Stimulated activated CD4-positive, alpha-beta T cell treated with anti-CD3 and anti-CD28 coated beads, Interleukin-1b, Interleukin-23, amount 100 ng/mL, for 1 hour (primary cell): ENCODE results near the gene ANLN.
"Not testable (repeated sequence)": the region's sequence is repeated elsewhere in the genome, so short reads cannot be mapped to it uniquely, and the experiment has no call there.

Experiments used
- DNase-seq, 2 donors: peaks; one replicate each; pipeline ENCODE4 v3.0.0-alpha.2; 2020; ENCODE audit warnings: low read depth in 2 of 2

ANLN gene

DNA sequence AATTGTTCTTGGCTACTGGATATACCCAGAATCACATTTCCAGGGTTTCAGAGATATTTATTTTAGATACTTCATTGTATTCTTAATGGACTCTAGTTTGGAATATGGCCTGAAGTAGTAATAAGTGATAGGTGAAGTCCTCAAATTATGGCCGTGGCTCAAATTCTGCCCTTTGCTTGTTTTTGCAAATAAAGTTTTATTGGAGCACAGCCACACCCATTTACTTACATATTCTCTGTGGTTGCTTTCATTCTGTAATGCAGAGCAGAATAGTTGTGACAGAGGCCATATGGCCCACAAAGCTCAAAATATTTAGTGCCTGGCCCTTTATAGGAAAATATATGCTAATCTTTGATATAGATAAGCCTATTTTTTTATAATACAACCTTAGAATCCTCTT is 19.5 kb downstream of the ANLN start:
- no peak for DNase-seq

DNA sequence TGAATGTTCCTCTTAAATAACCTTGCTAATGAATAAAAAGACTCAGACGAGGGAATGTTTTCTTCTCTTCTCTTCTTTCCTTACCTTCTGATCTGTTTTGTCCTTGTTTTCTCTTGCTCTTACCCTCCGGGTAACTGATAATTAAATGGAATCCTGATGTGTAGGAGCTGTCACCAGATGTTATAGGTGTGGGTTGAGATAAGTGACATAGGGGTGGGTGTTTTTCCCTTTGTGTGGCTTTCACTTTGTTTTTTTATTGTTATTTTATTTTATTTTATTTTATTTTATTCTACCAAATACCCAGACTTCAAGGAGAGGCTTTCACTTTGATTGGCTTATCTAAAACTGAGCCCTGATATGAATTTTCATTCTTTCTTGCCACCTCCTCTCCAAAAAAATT is 25.5 kb downstream of the ANLN start:
- DNase-seq: no peak

DNA sequence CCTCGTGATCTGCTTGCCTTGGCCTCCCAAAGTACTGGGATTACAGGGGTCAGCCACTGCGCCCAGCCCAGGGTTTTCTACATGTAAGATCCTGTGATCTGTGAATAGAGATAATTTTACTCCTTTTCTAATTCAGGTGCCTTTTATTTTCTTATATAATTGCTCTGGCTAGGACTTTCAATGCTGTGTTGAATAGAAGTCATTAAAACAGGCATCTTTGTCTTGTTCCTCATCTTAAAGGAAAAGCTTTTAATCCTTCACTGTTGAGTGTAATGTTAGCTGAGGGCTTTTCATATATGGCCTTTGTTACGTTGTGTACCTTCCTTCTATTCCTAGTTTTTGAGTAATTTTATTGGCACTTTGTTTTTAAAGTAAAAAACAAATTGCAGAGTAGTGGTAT is 26.6 kb downstream of the ANLN start:
- no peak for DNase-seq

DNA sequence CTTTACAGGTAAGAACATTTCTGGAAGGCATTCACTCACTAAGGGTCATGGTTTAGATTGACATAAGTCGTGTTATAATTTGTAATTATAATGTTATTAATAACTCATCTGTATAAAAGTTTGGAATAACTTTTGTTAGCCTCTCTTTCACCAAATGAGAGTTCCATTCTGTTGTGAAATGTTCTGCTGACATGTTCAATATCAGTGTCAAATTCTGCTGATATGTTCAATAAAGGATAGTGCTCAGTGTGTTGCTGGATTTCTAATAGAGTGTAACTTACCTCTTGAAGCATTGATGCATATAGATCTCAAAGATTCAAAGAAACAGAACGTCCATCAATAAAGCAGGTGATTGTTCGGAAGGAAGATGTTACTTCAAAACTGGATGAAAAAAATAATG is 30.6 kb downstream of the ANLN start:
- no peak for DNase-seq

DNA sequence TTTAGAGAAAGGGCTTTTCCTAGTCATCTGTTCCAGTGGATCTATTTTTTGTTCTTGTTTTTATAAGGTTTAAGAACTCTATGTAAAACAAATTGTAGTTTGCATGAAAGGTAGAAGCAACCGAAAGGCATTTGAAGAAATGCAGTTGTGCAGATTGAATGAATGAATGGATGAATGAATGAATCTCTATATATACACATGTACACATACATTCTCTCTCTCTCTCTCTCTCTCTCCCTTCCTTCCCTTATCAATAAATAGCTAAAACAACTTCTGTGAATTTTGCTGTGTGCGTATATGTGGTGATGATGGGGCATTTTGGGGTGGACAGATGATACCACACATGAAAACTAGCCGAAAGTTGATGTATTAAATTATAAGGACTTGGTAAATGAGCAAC is 32.4 kb downstream of the ANLN start:
- no peak for DNase-seq

DNA sequence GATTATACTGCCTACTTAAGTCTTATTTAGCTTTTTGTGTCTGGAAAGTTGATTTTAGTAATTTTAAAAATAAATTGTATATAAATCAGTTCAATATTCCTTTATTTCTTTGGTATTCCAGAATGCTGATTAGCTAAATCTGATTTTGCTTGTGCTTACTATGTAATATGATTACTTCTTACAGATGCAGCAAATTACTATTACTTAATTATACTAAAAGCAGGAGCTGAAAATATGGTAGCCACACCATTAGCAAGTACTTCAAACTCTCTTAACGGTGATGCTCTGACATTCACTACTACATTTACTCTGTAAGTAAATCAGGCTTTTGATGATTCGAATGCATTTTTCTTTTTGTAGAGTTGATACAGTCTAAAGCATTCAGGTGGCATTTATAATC is 34.0 kb downstream of the ANLN start:
- no peak for DNase-seq

DNA sequence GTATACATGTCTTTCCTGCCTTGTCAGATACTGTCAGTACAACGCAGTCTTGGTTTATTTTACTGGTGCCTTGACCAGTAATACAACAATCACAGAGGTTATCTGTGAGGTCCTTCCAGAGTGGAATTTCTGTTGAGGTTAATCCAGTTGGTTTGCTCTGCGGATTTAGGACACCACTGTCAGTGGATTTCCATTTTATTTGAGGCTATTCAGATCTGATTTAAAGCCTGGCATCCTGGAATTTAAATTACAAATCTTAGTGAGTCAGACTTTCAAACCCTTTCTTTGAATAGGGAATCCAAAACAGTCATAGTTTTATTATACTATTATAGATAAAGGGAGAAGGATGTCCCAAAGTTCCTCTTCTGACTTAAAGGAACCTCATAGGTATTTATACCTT is 40.5 kb downstream of the ANLN start:
- DNase-seq: no peak

DNA sequence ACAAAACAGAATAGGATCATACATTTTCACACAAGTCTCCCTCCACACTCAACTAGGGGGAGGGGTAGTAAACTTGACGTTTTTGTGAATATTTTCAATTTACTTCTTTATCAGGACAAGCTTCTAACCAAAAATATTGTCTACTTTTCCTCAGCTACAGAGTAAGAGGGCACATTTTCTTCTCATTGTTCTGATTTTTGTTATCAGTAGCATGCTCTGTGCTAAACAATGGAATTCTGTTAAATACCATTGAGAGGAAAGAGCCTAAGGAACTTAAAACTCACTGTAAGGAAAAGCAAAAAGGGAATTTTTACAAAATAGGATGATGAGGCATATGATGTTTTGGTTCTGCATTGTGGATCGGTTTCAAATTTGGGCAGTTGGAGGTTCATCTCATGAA is 41.2 kb downstream of the ANLN start:
- DNase-seq: no peak

DNA sequence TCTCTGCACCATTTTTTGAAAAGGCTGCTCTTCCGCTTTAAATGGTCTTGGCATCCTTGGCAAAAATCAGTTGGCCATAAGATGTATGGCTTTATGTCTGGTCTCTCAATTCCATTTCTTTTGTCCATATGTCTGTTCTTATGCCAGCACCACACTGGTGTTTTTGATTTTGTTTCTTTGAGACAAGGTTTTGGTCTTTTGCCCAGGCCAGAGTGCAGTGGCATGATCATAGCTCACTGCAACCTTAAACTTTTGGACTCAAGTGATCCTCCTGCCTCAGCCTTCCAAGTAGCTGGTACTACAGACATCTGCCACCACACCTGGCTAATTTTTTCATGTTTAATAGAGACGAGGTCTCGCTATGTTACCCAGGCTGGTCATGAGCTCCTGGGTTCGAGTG is 48.5 kb downstream of the ANLN start:
- no peak for DNase-seq

DNA sequence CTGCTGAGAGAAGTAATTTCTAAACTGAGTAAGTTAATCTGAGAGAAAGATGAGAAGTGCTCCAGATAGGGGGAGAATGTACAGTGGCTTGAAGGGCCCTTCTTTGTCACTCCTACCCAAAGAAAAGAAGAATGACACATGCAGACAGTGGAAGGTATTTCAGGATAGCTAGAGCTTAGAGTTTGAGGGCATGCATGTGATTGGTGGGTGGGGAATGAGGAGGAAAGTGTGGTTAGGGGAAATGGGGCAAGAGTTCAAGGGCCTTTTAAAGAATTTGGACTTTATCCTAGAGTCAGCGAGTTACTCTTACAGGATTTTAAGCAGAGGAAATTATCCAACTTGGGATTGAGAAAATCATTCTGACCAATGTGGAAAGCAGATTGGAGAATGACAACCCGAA is 50.0 kb downstream of the ANLN start:
- no peak for DNase-seq

DNA sequence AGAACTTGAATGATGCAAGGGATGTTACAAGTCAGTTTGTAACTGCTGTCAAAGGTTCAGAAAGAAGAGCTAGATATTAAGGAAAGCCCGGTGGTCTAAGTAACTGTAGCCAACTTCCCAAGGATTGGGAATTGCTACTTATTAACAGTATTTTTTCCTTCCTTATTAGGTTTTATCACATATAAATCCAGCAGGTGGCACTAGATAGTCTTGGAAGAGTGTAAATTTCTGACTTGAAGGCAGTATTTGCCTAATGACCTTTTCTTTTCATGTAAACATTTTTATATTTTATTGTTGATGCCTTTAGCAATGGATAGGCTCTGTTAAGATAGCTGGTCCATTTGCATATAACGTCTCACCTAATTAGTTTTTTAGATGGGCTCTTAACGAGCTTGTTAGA is 51.2 kb downstream of the ANLN start:
- DNase-seq: no peak

DNA sequence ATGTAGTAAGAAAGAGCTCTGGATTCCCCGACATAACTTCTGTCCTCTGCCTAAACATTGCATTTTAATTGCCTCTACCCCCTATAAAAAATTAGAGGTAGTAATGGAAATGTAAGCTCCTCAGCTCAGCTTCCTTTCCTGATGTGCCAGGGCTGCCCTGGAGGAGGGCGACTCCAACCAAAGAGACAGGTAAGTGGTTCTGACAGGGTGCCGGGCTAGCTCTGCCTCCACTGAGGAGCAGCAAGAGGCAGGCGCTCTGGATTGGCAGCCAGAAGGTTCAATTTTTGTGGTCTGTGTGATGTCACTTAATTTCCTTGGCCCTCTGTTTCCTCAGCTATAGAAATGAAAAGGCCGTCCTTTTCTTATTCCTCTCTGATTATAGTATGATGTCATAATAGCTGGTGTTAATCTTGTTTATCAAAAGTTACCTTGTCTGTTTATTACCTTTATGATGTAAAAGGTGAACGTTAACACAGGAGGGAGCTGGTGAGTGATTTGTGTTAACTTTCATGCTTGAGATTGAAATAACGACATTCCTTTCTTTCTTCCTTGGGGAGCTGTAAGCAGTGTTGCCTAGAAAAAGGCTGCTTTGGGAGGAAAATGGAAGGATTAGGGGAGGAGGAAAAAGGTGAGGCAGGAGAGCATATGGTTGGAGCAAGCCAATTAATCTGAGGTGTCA is 51.8 kb downstream of the ANLN start:
- no peak for DNase-seq

DNA sequence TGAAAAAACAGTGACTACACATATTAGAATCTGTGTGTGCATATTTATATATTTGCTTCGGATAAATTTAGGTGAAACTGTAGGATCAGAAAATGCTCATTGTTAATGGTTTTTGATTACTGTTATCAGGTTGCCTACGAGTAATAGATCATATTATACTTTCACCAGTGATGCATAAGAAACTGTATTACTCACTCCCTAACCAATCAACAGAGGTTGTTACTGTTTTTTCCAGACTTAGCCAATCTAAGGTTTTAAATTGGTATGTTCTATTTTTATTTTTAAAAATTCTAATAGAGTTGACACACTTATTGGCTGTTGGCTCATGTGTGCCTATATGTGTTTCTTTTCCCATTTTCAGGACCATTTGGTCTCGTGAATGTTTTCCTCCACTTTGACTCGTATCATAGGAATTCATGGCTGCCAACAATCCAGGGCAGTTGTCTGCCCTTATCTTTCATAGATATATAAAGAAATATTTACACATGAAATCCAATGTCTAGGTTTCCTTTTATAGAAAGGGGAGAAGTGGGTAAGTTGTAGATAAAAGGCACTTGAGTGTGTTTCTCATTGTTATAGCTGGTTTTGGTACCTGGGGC is 59.2 kb downstream of the ANLN start:
- no peak for DNase-seq

DNA sequence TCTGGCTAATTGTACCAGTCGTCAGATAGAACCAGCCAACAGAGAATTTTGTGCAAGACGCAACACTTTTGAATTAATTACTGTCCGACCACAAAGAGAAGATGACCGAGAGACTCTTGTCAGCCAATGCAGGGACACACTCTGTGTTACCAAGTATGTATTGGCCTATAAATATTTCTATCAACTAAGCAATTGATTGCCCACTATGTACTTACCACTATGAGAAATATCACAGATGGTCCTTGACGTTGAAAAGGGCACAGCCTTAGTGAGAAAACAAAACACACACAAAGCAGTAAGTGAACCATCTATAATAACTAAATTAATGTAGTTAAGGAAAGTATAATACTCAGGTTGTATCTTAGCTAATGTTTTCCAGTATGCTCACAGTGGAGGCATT is 60.0 kb downstream of the ANLN start:
- no peak for DNase-seq

DNA sequence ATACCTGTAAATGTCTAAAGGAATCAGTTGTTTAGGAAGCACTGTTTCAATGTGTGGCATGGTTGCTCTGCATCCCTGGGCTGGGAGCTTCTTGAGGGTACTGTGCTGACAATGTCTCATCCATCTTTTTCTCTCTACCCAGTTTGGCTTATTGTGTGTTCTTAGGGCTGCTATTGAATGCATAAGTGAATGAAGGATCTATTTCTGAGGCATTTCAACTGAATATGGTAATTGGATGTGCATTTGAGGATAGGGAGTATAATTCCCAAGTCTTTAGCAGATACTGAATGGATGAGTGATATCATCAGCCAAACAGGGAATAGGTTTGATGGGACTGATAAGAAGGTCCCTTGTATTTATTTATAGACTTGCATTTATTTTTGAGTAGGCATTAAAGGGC is 64.1 kb downstream of the ANLN start:
- no peak for DNase-seq

DNA sequence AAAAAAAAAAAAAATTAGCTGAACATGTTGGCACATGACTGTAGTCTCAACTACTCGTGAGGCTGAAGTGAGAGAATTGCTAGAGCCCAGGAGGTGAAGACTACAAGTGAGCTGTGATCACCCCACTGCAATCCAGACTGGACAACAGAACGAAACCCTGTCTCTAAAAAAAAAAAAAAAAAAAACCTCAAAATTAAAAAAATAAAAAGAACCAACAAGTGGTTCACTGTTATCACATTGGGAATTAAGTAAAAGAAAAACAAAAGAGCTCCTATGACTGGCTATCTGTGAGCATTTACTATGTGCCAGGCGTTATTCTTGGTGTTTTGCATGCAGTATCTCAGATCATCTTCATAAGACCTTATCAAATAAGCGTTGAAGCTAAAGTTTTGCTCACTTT is 66.0 kb downstream of the ANLN start:
- no peak for DNase-seq

DNA sequence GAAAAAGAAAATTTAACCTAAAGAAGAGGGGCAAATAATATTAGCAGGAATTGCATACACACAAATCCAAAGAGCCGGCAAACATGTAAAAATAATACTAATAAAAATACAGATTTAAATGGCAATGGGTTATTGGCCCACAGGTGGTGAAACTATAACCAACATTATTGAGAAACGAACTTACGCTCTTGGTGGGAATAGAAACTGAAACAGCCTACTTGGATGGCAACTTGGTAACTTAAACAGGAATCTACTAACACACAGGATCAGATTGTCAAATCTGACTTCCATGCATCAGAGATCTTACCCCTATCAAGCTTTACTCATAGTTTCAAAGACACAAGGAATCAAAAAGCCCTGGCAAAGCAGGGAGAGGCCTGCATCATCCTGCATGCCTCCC is 66.5 kb downstream of the ANLN start:
- no peak for DNase-seq

DNA sequence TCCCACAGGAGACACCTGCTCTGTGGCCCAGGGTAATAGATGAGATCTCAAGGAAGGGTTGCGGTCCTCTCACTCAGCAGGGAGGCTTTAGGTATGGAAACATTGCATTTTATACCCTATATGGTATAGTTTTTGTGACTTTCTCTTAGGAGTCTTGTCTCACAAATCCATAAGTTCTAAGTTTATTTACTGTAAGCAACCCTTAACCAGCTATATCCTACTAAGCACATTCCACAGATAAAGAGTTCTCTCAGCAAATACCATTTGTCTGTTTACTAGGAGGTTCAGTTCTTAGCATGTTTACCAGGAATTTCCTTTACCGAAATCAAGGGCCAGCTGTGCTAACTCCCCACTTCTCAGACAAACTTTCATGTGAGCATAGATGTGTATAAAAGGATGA is 66.9 kb downstream of the ANLN start:
- no peak for DNase-seq

DNA sequence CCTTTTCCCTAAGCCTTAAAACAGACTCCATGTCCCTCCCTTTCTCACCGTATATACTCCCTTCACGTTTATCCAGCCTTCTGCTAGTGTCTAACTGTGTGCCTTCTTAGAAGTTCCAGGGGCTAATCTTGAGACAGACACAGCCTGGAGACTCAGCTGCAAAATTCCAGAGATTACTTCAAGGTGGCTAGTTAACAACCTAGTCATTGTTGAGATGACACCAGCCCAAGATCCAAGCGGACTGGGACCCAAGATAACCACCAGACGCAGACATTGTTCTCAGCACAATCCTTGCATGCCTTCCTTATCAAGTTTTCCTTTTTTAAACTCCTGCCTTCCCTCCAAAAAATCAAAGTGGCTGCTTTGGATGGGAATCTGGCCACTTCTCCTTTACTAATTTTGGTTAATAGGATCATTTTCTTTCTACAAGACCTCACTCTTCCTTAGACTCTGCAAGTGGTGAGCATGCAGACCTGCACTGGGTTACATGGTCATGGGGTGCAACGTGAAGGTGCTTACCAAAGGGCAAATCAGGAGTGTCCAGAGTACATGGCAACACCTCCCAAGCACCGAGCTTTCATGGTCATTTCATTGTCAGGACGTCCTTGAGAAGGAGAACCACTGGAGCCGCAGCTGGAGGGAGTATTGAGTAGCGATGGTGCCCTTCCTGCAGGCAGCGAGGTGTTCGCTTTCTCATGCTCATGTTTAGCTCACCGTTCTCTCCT is 69.7 kb downstream of the ANLN start:
- DNase-seq: no peak

DNA sequence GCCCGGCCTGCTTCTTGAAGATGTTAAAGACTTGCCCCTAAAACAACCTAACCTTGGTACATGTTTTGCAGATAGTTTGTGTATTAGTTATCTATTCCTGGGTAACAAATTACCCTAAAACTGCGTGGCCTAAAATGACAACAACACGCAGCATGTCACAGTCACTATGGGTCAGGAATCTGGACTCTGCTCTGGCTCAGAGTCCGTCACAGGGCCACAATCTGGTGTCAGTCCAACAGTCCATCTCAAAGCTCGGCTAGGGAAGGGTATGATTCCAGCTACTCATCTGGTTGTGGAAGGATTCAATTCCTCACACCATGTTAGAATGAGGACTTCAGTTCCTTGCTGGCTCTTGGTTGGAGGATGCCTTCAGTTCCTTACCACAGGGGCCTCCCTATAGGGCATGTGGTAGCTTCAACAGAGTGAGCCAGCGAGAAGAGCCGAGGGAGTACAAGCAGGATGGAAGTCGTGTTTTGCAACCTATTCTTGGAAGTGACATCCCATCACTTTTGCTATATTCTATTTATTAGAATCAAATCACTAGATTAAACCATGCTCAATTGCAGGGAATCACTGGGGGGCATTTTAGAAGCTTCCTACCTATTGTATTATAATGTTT is 71.3 kb downstream of the ANLN start:
- DNase-seq: no peak

DNA sequence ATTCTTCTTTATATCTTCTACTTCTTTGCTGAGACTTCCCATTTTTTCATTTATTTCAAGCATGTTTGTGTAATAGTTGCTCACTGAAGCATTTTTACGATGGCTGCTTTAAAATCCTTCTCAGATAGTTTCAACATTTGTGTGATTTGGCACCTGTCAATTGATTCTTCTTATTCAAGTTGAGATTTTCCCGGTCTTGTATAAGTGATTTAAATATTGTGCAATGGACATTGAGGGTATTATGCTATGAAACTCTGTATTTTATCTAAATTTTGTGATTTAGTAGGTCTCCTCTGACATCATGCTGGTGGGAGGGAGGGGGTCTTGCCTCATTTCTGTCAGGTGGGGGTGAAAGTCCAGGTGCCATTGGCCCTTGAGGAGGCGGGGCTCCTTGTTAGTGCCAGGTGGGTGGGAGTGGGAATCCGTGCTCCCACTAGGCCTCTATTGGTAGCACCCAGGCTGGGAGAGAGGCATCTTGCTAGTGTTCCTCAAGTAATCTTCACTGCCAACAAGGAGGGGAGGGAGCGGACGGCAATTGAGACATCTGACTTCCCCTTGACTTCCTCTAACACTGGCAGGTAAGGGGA is 73.0 kb downstream of the ANLN start:
- no peak for DNase-seq

DNA sequence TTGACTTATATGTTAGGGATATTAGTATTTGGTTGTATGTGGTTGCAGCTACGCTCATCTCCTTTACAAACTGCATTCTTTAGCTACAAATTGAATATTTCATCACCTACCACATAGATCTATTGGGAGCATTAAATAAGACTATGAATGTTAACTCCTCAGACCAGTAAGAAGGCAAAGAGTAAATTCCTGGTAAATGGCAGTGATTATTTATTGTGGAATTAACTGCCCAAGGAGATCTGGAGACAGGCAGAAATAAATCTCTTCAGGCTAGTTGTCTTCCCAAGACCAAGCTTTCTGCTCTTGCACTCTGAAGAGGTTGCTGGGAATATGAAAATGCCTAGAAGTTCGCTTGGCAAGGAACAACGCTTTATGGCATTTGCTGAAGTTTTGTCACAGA is 74.6 kb downstream of the ANLN start:
- DNase-seq: no peak

DNA sequence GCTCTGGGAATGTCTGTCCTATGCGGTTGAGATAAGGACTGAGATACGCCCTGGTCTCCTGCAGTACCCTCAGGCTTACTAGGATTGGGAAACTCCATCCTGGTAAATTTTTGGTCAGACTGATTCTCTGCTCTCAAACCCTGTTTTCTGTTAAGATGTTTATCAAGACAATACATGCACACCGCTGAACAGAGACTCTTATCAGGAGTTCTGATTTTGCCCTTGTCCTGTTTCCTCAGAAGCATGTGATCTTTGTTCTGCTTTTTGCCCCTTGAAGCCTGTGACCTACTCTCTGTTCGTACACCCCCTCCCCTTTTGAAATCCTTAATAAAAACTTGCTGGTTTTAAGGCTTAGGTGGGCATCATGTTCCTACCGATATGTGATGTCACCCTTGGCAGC is 76.3 kb downstream of the ANLN start:
- DNase-seq: not testable (repeated sequence)
